Activated CD8-positive, alpha-beta T cell treated with anti-CD3 and anti-CD28 coated beads for 36 hours (primary cell): ENCODE results near the gene SALL2. TPM values are rescaled to one million over a fixed set of nuclear protein-coding genes. Genes with fewer than 3 reads are reported as not detected.

Source experiments
- ATAC-seq: fragments of 200-7000 bp; cut with Tn5 transposase; one replicate; pipeline ENCODE4 v1.10.0; 2021; ENCODE audit warnings: mild to moderate bottlenecking, moderate library complexity
- CTCF ChIA-PET: fragments of 350-600 bp; sonication (Branson Sonifier 250); formaldehyde crosslinking; loops from one replicate; lab custom pipeline; 2021; ENCODE audit warnings: antibody characterized with exemption; lab: Charles Lee
- POLR2A ChIA-PET: fragments of 350-600 bp; sonication (Branson Sonifier 250); formaldehyde crosslinking; loops from one replicate; lab custom pipeline; 2021; ENCODE audit warnings: antibody characterized with exemption; lab: Charles Lee
- DNase-seq: peaks from one replicate; pipeline ENCODE4 v3.0.0-alpha.2; 2020
- H3K27ac Mint-ChIP-seq: one replicate; pipeline ENCODE4 v1.8.0; 2021; ENCODE audit warnings: mild to moderate bottlenecking, mixed read lengths
- H3K27me3 Mint-ChIP-seq: one replicate; pipeline ENCODE4 v1.8.0; 2021; ENCODE audit warnings: mixed read lengths
- H3K36me3 Mint-ChIP-seq: one replicate; pipeline ENCODE4 v1.8.0; 2021; ENCODE audit warnings: low read depth, mixed read lengths
- H3K4me1 Mint-ChIP-seq: one replicate; pipeline ENCODE4 v1.8.0; 2021; ENCODE audit warnings: low read depth, mixed read lengths
- H3K4me3 Mint-ChIP-seq: one replicate; pipeline ENCODE4 v1.8.0; 2021; ENCODE audit warnings: mild to moderate bottlenecking, moderate library complexity, mixed read lengths
- H3K9me3 Mint-ChIP-seq: one replicate; pipeline ENCODE4 v1.8.0; 2021; ENCODE audit warnings: mixed read lengths
- intact Hi-C: fragments of 100-400 bp; cut with micrococcal nuclease; formaldehyde crosslinking; loops from one replicate; pipeline ENCODE4 v1.10.0; 2022
- total RNA-seq, 2 experiments: library from RNA; stranded (reverse); gene quantifications; one replicate each; pipeline ENCODE4 v1.2.3, GENCODE V29; 2021
- TF ChIP-seq, protein P1 (sequence below): fragments of 200-600 bp; IDR thresholded peaks from one replicate; pipeline ENCODE4 v1.8.0; 2022; ENCODE audit warnings: antibody characterized with exemption, mild to moderate bottlenecking

Gene SALL2
- total RNA-seq, 2 experiments from 2014 or later: 2.9 to 3.5 TPM

- H3K9me3 Mint-ChIP-seq: no peaks in the 10 kb centered on the region
- no peaks in the 10 kb centered on the region for H3K27me3 Mint-ChIP-seq
- TF ChIP-seq, protein P1, sequence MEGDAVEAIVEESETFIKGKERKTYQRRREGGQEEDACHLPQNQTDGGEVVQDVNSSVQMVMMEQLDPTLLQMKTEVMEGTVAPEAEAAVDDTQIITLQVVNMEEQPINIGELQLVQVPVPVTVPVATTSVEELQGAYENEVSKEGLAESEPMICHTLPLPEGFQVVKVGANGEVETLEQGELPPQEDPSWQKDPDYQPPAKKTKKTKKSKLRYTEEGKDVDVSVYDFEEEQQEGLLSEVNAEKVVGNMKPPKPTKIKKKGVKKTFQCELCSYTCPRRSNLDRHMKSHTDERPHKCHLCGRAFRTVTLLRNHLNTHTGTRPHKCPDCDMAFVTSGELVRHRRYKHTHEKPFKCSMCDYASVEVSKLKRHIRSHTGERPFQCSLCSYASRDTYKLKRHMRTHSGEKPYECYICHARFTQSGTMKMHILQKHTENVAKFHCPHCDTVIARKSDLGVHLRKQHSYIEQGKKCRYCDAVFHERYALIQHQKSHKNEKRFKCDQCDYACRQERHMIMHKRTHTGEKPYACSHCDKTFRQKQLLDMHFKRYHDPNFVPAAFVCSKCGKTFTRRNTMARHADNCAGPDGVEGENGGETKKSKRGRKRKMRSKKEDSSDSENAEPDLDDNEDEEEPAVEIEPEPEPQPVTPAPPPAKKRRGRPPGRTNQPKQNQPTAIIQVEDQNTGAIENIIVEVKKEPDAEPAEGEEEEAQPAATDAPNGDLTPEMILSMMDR: no peak
- POLR2A ChIA-PET: interaction anchor here (0.7 to 8.0 kb wide), 4 partner anchors 13 to 141 kb away, joined by 3 to 62 read pairs (median 6); partner anchors contain the start of gene METTL3
- H3K4me1 Mint-ChIP-seq: peaks cover 19% of the 10 kb centered on the region
- ATAC-seq: peak; percentile 11
- intact Hi-C loops: no loop called here
- H3K27ac Mint-ChIP-seq: peak overlapping the region; percentile 75
- H3K36me3 Mint-ChIP-seq: no peaks in the 10 kb centered on the region
- CTCF ChIA-PET: interaction anchor here (1.0 to 6.8 kb wide), 7 partner anchors 14 to 421 kb away, joined by 4 to 41 read pairs (median 5); partner anchors contain the start of genes METTL3, RAB2B and TOX4
- H3K4me3 Mint-ChIP-seq: peak overlapping the region; percentile 70
- peak; percentile 26 for DNase-seq
Observed at GRCh38 chr14:21525571-21525961, 580 bp downstream of the SALL2 start.

GRCh38 chr14:21524575-21525490 lies 1.3 kb downstream of the SALL2 start:
- H3K27ac Mint-ChIP-seq: no peak overlapping the region
- no peaks in the 10 kb centered on the region for H3K36me3 Mint-ChIP-seq
- CTCF ChIA-PET: interaction anchor here (1.4 to 6.8 kb wide), 2 partner anchors 14 to 26 kb away, joined by 5 to 41 read pairs; partner anchors contain the start of gene METTL3
- no peaks in the 10 kb centered on the region for H3K27me3 Mint-ChIP-seq
- peak overlapping the region; percentile 70 for H3K4me3 Mint-ChIP-seq
- TF ChIP-seq, protein P1: no peak
- POLR2A ChIA-PET: interaction anchor here (2.1 to 8.0 kb wide), 2 partner anchors 13 to 26 kb away, joined by 7 to 62 read pairs; partner anchors contain the start of gene METTL3
- H3K4me1 Mint-ChIP-seq: peaks cover 21% of the 10 kb centered on the region
- ATAC-seq (no peak), DNase-seq (no peak)
- H3K9me3 Mint-ChIP-seq: no peaks in the 10 kb centered on the region
- intact Hi-C loops: no loop called here

DNA sequence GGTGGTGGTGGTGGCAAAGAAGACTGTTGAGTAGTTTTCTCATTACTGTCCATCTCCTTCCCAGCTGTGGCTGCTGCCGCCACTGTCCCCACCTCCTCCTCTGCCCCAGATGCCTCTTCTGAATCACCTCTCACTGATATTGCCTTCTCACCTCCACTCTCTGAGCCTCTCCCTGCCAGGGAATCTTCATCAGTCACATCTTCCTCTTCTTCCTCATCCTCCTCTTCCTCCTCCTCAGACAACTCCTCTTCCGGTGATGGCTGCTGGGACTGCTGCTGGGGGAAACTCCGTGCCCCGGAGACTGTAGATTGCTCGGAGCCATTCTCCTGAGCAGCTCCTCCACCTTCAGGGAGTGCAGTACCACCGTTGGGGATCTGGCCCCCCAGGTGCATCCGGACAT lies 2.9 kb downstream of the SALL2 start:
- Mint-ChIP-seq H3K36me3 (no peaks in the 10 kb centered on the region), H3K9me3 (no peaks in the 10 kb centered on the region), H3K4me3 (no peak overlapping the region), H3K27me3 (no peaks in the 10 kb centered on the region), H3K27ac (no peak overlapping the region), H3K4me1 (peaks cover 18% of the 10 kb centered on the region)
- ChIA-PET CTCF (interaction anchor here (1.2 to 2.1 kb wide), 3 partner anchors 12 to 188 kb away, joined by 4 to 7 read pairs (median 5); partner anchors contain the start of gene METTL3), POLR2A (interaction anchor here (1.1 to 8.0 kb wide), 2 partner anchors 11 to 24 kb away, joined by 4 to 62 read pairs; partner anchors contain the start of gene METTL3)
- intact Hi-C loops: no loop called here
- DNase-seq: no peak
- ATAC-seq: no peak
- TF ChIP-seq, protein P1: no peak

DNA sequence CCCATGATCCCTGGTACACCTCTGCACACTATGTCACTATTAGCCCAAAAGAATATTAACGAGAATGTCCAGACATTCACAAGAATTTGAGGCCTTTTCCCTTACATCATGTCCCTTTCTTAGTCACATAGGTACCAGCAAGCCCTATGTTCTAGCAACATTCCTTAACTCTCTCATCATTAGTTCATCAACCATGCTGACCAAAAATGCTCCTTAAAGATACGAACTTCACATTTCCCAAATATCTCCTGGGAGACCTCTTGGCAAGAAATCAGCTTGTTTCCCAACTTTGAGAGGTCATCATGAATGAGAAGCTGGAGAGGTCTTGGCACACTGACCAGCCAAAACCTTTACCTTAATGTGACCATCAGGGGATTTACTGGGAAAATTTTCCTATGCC lies 4.6 kb downstream of the SALL2 start:
- no peaks in the 10 kb centered on the region for H3K36me3 Mint-ChIP-seq
- no peak overlapping the region for H3K4me3 Mint-ChIP-seq
- TF ChIP-seq, protein P1: no peak
- no peaks in the 10 kb centered on the region for H3K27me3 Mint-ChIP-seq
- DNase-seq (no peak), ATAC-seq (no peak)
- ChIA-PET CTCF (interaction anchor here (1.1 to 2.1 kb wide), 2 partner anchors 23 to 36 kb away, joined by 3 to 7 read pairs; no protein-coding TSS in a partner anchor), POLR2A (interaction anchor here (8.0 kb wide), 1 partner anchor 9 kb away, joined by 62 read pairs; the partner anchor contains the start of gene METTL3)
- H3K4me1 Mint-ChIP-seq: peaks cover 8% of the 10 kb centered on the region
- no peaks in the 10 kb centered on the region for H3K9me3 Mint-ChIP-seq
- H3K27ac Mint-ChIP-seq: no peak overlapping the region
- intact Hi-C loops: no loop called here
